Adrenal gland (tissue), 12 donors: ENCODE results near the gene LRRC56. TPM values are rescaled to one million over a fixed set of nuclear protein-coding genes. Genes with fewer than 3 reads are reported as not detected.

ENCODE experiments used
- DNase-seq, 7 donors: peaks; one replicate each; pipeline ENCODE4 v3.0.0-alpha.2; 2019 to 2020
- H3K27ac ChIP-seq, 5 donors: fragments of 200-600 bp; sonication (generic) in 4 of 5; 1 replicate in 3 of 5; 2 replicates in 2 of 5; pipeline versions ENCODE4 v1.5.1 to v1.8.0; 2016 to 2020; ENCODE audit warnings: mild to moderate bottlenecking in 1 of 5
- H3K27me3 ChIP-seq: fragments of 200-600 bp; 2 replicates; pipeline ENCODE4 v1.8.0; 2021
- H3K36me3 ChIP-seq, 2 donors: fragments of 200-600 bp; replicated peaks in 1 of 2; 1 replicate in 1 of 2; 2 replicates in 1 of 2; pipeline versions ENCODE4 v1.5.1 to v1.8.0; 2018 to 2022
- H3K4me1 ChIP-seq, 2 donors: fragments of 200-600 bp; replicated peaks in 1 of 2; 1 replicate in 1 of 2; 2 replicates in 1 of 2; pipeline versions ENCODE4 v1.5.1 to v1.8.0; 2018 to 2021
- H3K4me3 ChIP-seq, 4 donors: fragments of 200-600 bp; sonication (generic) in 3 of 4; one replicate each; pipeline ENCODE4 v1.5.1; 2016 to 2018
- H3K9me3 ChIP-seq, 3 donors: fragments of 200-600 bp; sonication (generic) in 1 of 3; replicated peaks in 1 of 3; 1 replicate in 2 of 3; 2 replicates in 1 of 3; pipeline versions ENCODE4 v1.5.1 to v1.8.0; 2016 to 2021
- POLR2A ChIP-seq, 2 donors: fragments of 450-650 bp; IDR thresholded peaks; one replicate each; pipeline ENCODE4 v1.6.1; 2017; ENCODE audit warnings: antibody characterized with exemption in 2 of 2, mild to moderate bottlenecking in 2 of 2, moderate library complexity in 1 of 2
- WGBS, 4 donors: extraction: QIAGEN DNeasy Blood & Tissue Kit in 2 of 4; methylation state at CpG; one replicate each; pipeline versions ENCODE4 v1.1.5 to v1.1.7; 2013 to 2017; 5-methylcytosine and 5-hydroxymethylcytosine counted together
- intact Hi-C, 2 donors: fragments of 100-400 bp; cut with DNase I; formaldehyde crosslinking; loops; one replicate each; pipeline versions ENCODE4 v1.14.1 to v1.15.0; 2022 to 2023
- polyA plus RNA-seq, 3 donors: library from polyadenylated mRNA; stranded (reverse); fragments of 200-250 nt in 2 of 3; fragments of 350-450 nt in 1 of 3; fragmentation: Illumina TruSeq in 1 of 3; extraction: RNeasy Lipid Tissue Mini Kit (QIAGEN cat#74804) in 1 of 3; gene quantifications; one replicate each; pipeline ENCODE4 v1.2.3, GENCODE V29; 2013 to 2014
- total RNA-seq, 9 donors: library from RNA; depleted of rRNA in 4 of 9; stranded (reverse); fragments of >200 nt in 4 of 9; fragments of 120-200 nt in 1 of 9; fragmentation: NEBNext Ultra II Directional in 1 of 9; extraction: Animal tissue kit (Norgen Biotek cat#: 25700) in 1 of 9; gene quantifications; one replicate each; pipeline versions ENCODE4 v1.1.0 to v1.2.4, GENCODE V29; 2013 to 2023
- TF ChIP-seq, protein P1 (sequence below), 6 experiments: fragments of 450-650 bp in 4 of 6; fragments of 200-600 bp in 2 of 6; sonication (generic) in 1 of 6; IDR thresholded peaks; 1 replicate in 5 of 6; 2 replicates in 1 of 6; pipeline versions ENCODE4 v1.5.1 to v1.8.0; 2016 to 2021; ENCODE audit warnings: antibody characterized with exemption in 6 of 6, mild to moderate bottlenecking in 2 of 6, moderate library complexity in 1 of 6
- donor health status: healthy with polysubstance abuse.
- donor health status: Bipolar disorder and iron deficiency.
- donor health status: DM: yes; HTN: yes; CAD: no.
- donor health status: DM: no; HTN: no; CAD: no.
- donor health status: DM: no; HTN: no; CAD: no.
- donor health status: DM: yes; HTN: yes; CAD: no.

Gene LRRC56
- total and polyA plus RNA-seq, 12 donors: 0.32 to 4.3 (median 0.96) TPM; not detected in 2

- Histone ChIP-seq H3K9me3 (no peaks in the 10 kb centered on the region), H3K27ac (no peak overlapping the region), H3K36me3 (no peaks in the 10 kb centered on the region), H3K27me3 (no peaks in the 10 kb centered on the region), H3K4me3 (no peak overlapping the region), H3K4me1 (peaks cover 11 to 22% of the 10 kb centered on the region in 2 donors)
- intact Hi-C loops: no loop called here
- WGBS, 4 donors: 93 to 99% (median 95%) methylated on average over 7 to 18 of the region's 18 CpGs
- TF ChIP-seq, protein P1, sequence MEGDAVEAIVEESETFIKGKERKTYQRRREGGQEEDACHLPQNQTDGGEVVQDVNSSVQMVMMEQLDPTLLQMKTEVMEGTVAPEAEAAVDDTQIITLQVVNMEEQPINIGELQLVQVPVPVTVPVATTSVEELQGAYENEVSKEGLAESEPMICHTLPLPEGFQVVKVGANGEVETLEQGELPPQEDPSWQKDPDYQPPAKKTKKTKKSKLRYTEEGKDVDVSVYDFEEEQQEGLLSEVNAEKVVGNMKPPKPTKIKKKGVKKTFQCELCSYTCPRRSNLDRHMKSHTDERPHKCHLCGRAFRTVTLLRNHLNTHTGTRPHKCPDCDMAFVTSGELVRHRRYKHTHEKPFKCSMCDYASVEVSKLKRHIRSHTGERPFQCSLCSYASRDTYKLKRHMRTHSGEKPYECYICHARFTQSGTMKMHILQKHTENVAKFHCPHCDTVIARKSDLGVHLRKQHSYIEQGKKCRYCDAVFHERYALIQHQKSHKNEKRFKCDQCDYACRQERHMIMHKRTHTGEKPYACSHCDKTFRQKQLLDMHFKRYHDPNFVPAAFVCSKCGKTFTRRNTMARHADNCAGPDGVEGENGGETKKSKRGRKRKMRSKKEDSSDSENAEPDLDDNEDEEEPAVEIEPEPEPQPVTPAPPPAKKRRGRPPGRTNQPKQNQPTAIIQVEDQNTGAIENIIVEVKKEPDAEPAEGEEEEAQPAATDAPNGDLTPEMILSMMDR (IDR thresholded peaks at IDR 0.05): no peak
- no peak for TF ChIP-seq POLR2A (IDR thresholded peaks at IDR 0.05)
- DNase-seq: no peak
Observed at GRCh38 chr11:563066-563811, 25.9 kb downstream of the LRRC56 start.

DNA sequence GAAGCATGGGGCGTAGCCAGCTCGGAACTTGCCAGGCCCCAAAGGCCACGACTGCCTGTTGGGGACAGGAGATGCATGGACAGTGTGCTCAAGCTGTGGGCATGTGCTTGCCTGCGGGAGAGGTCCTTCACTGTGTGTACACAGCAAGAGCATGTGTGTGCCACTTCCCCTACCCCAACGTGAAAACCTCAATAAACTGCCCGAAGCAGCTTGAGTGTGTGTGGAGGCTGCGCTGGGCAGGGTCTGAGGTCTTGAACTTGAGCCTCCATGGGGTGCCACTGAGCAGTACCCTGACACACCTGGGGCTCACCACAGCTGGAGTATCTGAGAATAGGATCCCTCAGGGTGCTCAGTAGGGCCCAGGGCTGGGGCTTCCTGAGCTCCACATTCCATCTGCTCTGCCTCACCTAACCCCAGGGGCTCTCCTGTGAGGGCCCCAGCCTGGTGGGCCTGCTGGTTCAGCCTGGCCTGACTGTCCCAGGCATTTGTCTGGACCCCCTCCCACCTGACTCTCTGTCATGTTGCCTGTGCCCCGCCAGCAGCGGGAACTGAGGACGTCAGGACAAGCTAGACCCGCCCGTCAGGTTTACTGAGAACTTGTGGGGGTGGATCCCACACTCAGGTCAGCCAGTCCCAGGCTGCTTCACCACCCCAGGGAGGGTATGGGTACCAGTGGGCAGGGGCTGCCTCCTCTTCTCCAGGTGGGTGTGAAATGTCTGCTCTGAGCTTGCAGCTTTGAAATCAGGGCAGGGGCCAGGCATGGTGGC lies 26.7 kb downstream of the LRRC56 start:
- Histone ChIP-seq H3K4me3 (no peak overlapping the region), H3K36me3 (no peaks in the 10 kb centered on the region), H3K27me3 (no peaks in the 10 kb centered on the region), H3K4me1 (peaks cover 12 to 23% of the 10 kb centered on the region in 2 donors), H3K27ac (no peak overlapping the region), H3K9me3 (no peaks in the 10 kb centered on the region)
- intact Hi-C loops: no loop called here
- WGBS, 4 donors: 91 to 95% (median 93%) methylated on average over 10 to 12 of the region's 12 CpGs
- TF ChIP-seq, protein P1 (IDR thresholded peaks at IDR 0.05): no peak
- no peak for TF ChIP-seq POLR2A (IDR thresholded peaks at IDR 0.05)
- no peak for DNase-seq

- H3K4me3 ChIP-seq: no peak overlapping the region
- TF ChIP-seq, protein P1 (IDR thresholded peaks at IDR 0.05): no peak
- no peak for TF ChIP-seq POLR2A (IDR thresholded peaks at IDR 0.05)
- intact Hi-C loops: no loop called here
- WGBS, 4 donors: 86 to 91% (median 88%) methylated on average over 3 to 12 of the region's 12 CpGs
- H3K9me3 ChIP-seq: no peaks in the 10 kb centered on the region
- H3K4me1 ChIP-seq: peaks cover 12 to 20% of the 10 kb centered on the region in 2 donors
- H3K27ac ChIP-seq: no peak overlapping the region
- no peaks in the 10 kb centered on the region for H3K36me3 ChIP-seq
- no peak for DNase-seq
- H3K27me3 ChIP-seq: no peaks in the 10 kb centered on the region
Observed at GRCh38 chr11:565921-566509, 28.7 kb downstream of the LRRC56 start.

GRCh38 chr11:567011-567628 lies 29.8 kb downstream of the LRRC56 start:
- 93 to 100% (median 97%) methylated on average over 2 to 18 of the region's 18 CpGs for WGBS, 4 donors
- intact Hi-C loops: no loop called here
- H3K27me3 ChIP-seq: no peaks in the 10 kb centered on the region
- H3K9me3 ChIP-seq: no peaks in the 10 kb centered on the region
- TF ChIP-seq, protein P1 (IDR thresholded peaks at IDR 0.05): no peak
- TF ChIP-seq POLR2A (IDR thresholded peaks at IDR 0.05): no peak
- H3K4me1 ChIP-seq: peaks cover 7 to 12% of the 10 kb centered on the region in 2 donors
- H3K4me3 ChIP-seq: no peak overlapping the region
- no peak overlapping the region for H3K27ac ChIP-seq
- H3K36me3 ChIP-seq: no peaks in the 10 kb centered on the region
- no peak for DNase-seq
